Measurements from ENCODE around the gene WDR72. TPM values are rescaled to one million over a fixed set of nuclear protein-coding genes. Genes with fewer than 3 reads are reported as not detected.

WDR72 gene
- total and polyA plus RNA-seq, 2 of the 8 experiments (the other 6 are each of a cell fraction or from before 2014, with no cell fraction given): 1.2 to 1.9 TPM

GRCh38 chr15:53648934-53649333, 110.5 kb downstream of the WDR72 start:
- H3K27me3 ChIP-seq (replicated peaks in 1 of 4; ENCODE audit: control insufficient read depth in 3 of 4, extremely low read depth in 1 of 4, insufficient read depth in 3 of 4, low read length in 3 of 4): no peaks in the 10 kb centered on the region
- H3K4me1 ChIP-seq (replicated peaks in 1 of 4; ENCODE audit: control insufficient read depth in 3 of 4, insufficient read depth in 4 of 4, low read length in 3 of 4): peaks cover 0 to 4% (median 0%) of the 10 kb centered on the region in 4 experiments; a peak in 1 of 7 replicates
- no peak overlapping the region for H3K23ac ChIP-seq (ENCODE audit: insufficient read length)
- H4K8ac ChIP-seq (ENCODE audit: extremely low read depth, insufficient read depth, low read length): no peak overlapping the region
- WGBS, 2 experiments (ENCODE audit: extremely low coverage in 1 of 2, insufficient coverage in 1 of 2, insufficient read length in 1 of 2, insufficient replicate concordance in 2 of 2, low coverage in 1 of 2, low lambda C conversion rate in 2 of 2, missing lambda C conversion rate in 1 of 2): 96% methylated on average over 2 of the region's 2 CpGs; no CpG with 5 or more reads in 1 of the 2 experiments
- no peaks in the 10 kb centered on the region for H3K23me2 ChIP-seq (ENCODE audit: low read depth, low read length)
- FAIRE-seq (no peak), DNase-seq (ENCODE audit: low read depth in 1 of 2, low spot score in 2 of 2) (no peak)
- H3K4ac ChIP-seq (replicated peaks; ENCODE audit: insufficient read length, low read depth, low read length): no peak overlapping the region
- no peak overlapping the region for H3K9ac ChIP-seq (replicated peaks in 1 of 4; ENCODE audit: extremely low read depth in 1 of 4, low read depth in 3 of 4, low read length in 3 of 4)
- no peak overlapping the region for H3K4me3 ChIP-seq (ENCODE audit: extremely low read depth in 1 of 4, insufficient read depth in 2 of 4, low read depth in 3 of 4, low read length in 4 of 4)
- H3K9me3 ChIP-seq (ENCODE audit: insufficient read depth in 2 of 2, low read depth in 1 of 2, low read length in 1 of 2): no peaks in the 10 kb centered on the region
- H3K27ac ChIP-seq (ENCODE audit: low read depth, low read length): no peak overlapping the region
- H2BK20ac ChIP-seq (ENCODE audit: low read length): no peak overlapping the region
- no peak overlapping the region for H3K18ac ChIP-seq (ENCODE audit: extremely low read depth, low read length)
- no peaks in the 10 kb centered on the region for H4K20me1 ChIP-seq (replicated peaks in 1 of 2; ENCODE audit: control insufficient read depth in 1 of 2, insufficient read depth in 2 of 2, low read length in 2 of 2)
- no peak overlapping the region for H2BK5ac ChIP-seq (ENCODE audit: low read depth, low read length)
- no peak overlapping the region for H2AK5ac ChIP-seq (ENCODE audit: low read depth, low read length)
- no peak overlapping the region for H2BK15ac ChIP-seq (ENCODE audit: low read length)
- no peak overlapping the region for H4K5ac ChIP-seq (ENCODE audit: insufficient read length, low read depth, low read length)
- POLR2A ChIA-PET (ENCODE audit: partially characterized antibody): no interaction called here
- H3K14ac ChIP-seq (ENCODE audit: insufficient read length): no peak overlapping the region
- H2BK12ac ChIP-seq (ENCODE audit: low read depth, low read length): no peak overlapping the region
- H4K91ac ChIP-seq (replicated peaks; ENCODE audit: insufficient read length, low read length): no peak overlapping the region
- no peak overlapping the region for H2BK120ac ChIP-seq (replicated peaks; ENCODE audit: low read depth, low read length)
- CTCF ChIA-PET (ENCODE audit: partially characterized antibody): no interaction called here
- H3K56ac ChIP-seq (replicated peaks; ENCODE audit: insufficient read length, low read depth, low read length): no peak overlapping the region
- no peaks in the 10 kb centered on the region for H3K79me2 ChIP-seq (ENCODE audit: control insufficient read depth in 1 of 2, insufficient read depth in 2 of 2, low read length in 2 of 2)
- H3K4me2 ChIP-seq (ENCODE audit: insufficient read depth in 1 of 2, low read depth in 2 of 2, low read length in 2 of 2): no peak overlapping the region
- no peaks in the 10 kb centered on the region for H3K79me1 ChIP-seq (ENCODE audit: low read depth, low read length)
- no peaks in the 10 kb centered on the region for H3K36me3 ChIP-seq (ENCODE audit: control insufficient read depth in 2 of 4, insufficient read depth in 4 of 4, low read length in 3 of 4)
- no peak overlapping the region for H2AFZ ChIP-seq (ENCODE audit: low read length)
- TF ChIP-seq KDM4A (IDR thresholded peaks at IDR 0.05; ENCODE audit: low read depth, low read length, severe bottlenecking) (no peak), RNF2 (IDR thresholded peaks at IDR 0.05; ENCODE audit: borderline replicate concordance, low read depth, low read length, missing control alignments, poor library complexity, severe bottlenecking) (no peak), CREB1 (IDR thresholded peaks at IDR 0.05) (no peak), SIRT6 (IDR thresholded peaks at IDR 0.05; ENCODE audit: low read length) (no peak), BRCA1 (IDR thresholded peaks at IDR 0.05; ENCODE audit: low read depth, low read length) (no peak), NANOG (IDR thresholded peaks at IDR 0.05; ENCODE audit: insufficient read depth, low read depth, low read length, poor library complexity, severe bottlenecking) (no peak), JUND (IDR thresholded peaks at IDR 0.05; ENCODE audit: low read length) (no peak), KDM1A (IDR thresholded peaks at IDR 0.05; ENCODE audit: borderline replicate concordance, low read length) (no peak), GABPA (IDR thresholded peaks at IDR 0.05; ENCODE audit: borderline replicate concordance, insufficient read depth, low read length) (no peak), SUZ12 (IDR thresholded peaks at IDR 0.05; ENCODE audit: low read length) (no peak), CBX8 (IDR thresholded peaks at IDR 0.05; ENCODE audit: borderline replicate concordance, low read depth, low read length) (no peak), TBP (IDR thresholded peaks at IDR 0.05; ENCODE audit: low read depth, low read length) (no peak), PHF8 (conservative IDR thresholded peaks at IDR 0.05; ENCODE audit: low read depth, low read length) (no peak), EZH2 (IDR thresholded peaks at IDR 0.05; ENCODE audit: low read depth, low read length, severe bottlenecking) (no peak), SP2 (IDR thresholded peaks at IDR 0.05; ENCODE audit: low read length) (no peak)
